GM12878 (cell line): ENCODE measurements around the gene MXRA8.

Experiments used
- EZH2 ChIP-seq: IDR thresholded peaks from 2 replicates; pipeline ENCODE4 v1.6.1; 2012; ENCODE audit warnings: low read depth, mild to moderate bottlenecking, control low read depth, inconsistent platforms, low read length, borderline replicate concordance; ENCODE audit not compliant: control insufficient read depth
- RAD21 ChIP-seq: IDR thresholded peaks from 2 replicates; pipeline ENCODE4 v1.6.1; 2011; ENCODE audit warnings: mild to moderate bottlenecking, low read depth, low read length, moderate library complexity; ENCODE audit not compliant: insufficient read depth
- ZBED1 ChIP-seq: IDR thresholded peaks from 2 replicates; pipeline ENCODE4 v1.6.1; 2016; ENCODE audit warnings: borderline replicate concordance
- TF ChIP-seq, protein P1 (sequence below), 3 experiments: IDR thresholded peaks in 2 of 3; conservative IDR thresholded peaks in 1 of 3; 2 replicates each; pipeline ENCODE4 v1.5.1; 2011; ENCODE audit warnings: low read depth in 3 of 3, low read length in 3 of 3, mild to moderate bottlenecking in 3 of 3, control low read depth in 2 of 3, moderate library complexity in 2 of 3, inconsistent platforms in 1 of 3, mixed read lengths in 1 of 3; ENCODE audit not compliant: control insufficient read depth in 2 of 3, insufficient read depth in 1 of 3; ENCODE audit errors: extremely low read depth in 1 of 3
- TF ChIP-seq, protein P2 (sequence below): IDR thresholded peaks from 2 replicates; pipeline ENCODE4 v1.6.1; 2012; ENCODE audit warnings: low read depth, low read length, improper control_type of control experiment
- TF ChIP-seq, protein P3 (sequence below): IDR thresholded peaks from 2 replicates; pipeline ENCODE4 v1.6.1; 2011; ENCODE audit warnings: low read depth, low read length, improper control_type of control experiment, borderline replicate concordance

DNA sequence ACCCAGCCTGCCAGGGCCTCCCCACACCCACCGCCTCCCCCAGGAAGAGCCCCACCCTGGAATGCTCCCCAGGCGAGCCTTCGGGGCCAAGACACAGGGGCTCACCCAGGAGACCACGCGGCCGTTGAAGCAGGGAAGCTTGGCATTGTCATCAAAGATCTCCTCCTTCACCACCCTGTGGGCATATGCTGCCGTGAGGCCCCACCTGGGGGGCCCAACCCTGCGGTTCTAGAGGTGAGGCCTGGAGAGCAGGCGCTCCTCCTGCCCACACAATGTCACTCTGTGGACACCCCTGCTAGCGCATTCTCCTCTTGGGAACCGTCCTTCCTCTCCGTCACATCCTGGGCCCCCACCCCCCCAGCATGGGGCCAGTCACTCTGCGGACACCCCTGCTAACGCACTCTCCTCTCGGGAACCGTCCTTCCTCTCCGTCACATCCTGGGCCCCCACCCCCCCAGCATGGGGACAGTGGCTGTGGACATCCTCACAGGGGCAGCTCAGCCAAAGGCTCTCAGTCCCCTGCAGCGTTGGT lies 15.7 kb downstream of the MXRA8 start:
- no peak for TF ChIP-seq EZH2
- TF ChIP-seq, protein P1, sequence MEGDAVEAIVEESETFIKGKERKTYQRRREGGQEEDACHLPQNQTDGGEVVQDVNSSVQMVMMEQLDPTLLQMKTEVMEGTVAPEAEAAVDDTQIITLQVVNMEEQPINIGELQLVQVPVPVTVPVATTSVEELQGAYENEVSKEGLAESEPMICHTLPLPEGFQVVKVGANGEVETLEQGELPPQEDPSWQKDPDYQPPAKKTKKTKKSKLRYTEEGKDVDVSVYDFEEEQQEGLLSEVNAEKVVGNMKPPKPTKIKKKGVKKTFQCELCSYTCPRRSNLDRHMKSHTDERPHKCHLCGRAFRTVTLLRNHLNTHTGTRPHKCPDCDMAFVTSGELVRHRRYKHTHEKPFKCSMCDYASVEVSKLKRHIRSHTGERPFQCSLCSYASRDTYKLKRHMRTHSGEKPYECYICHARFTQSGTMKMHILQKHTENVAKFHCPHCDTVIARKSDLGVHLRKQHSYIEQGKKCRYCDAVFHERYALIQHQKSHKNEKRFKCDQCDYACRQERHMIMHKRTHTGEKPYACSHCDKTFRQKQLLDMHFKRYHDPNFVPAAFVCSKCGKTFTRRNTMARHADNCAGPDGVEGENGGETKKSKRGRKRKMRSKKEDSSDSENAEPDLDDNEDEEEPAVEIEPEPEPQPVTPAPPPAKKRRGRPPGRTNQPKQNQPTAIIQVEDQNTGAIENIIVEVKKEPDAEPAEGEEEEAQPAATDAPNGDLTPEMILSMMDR (IDR thresholded peaks at IDR 0.05 in 2 of 3, conservative IDR thresholded peaks at IDR 0.05 in 1 of 3; ENCODE audit: control insufficient read depth in 2 of 3, extremely low read depth in 1 of 3, insufficient read depth in 1 of 3, low read depth in 3 of 3, low read length in 3 of 3): no peak
- TF ChIP-seq ZBED1: no peak
- TF ChIP-seq RAD21: no peak
- TF ChIP-seq, protein P2, sequence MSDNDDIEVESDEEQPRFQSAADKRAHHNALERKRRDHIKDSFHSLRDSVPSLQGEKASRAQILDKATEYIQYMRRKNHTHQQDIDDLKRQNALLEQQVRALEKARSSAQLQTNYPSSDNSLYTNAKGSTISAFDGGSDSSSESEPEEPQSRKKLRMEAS: no peak
- TF ChIP-seq, protein P3, sequence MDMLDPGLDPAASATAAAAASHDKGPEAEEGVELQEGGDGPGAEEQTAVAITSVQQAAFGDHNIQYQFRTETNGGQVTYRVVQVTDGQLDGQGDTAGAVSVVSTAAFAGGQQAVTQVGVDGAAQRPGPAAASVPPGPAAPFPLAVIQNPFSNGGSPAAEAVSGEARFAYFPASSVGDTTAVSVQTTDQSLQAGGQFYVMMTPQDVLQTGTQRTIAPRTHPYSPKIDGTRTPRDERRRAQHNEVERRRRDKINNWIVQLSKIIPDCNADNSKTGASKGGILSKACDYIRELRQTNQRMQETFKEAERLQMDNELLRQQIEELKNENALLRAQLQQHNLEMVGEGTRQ: no peak
